HepG2 (cell line): ENCODE data around the gene PRR35. TPM values are rescaled to one million over a fixed set of nuclear protein-coding genes. Genes with fewer than 3 reads are reported as not detected.
A peak's percentile ranks its signal among the peaks of the same experiment; 100 is the strongest.

Experiments
- ATAC-seq: fragments of 200-7000 bp; cut with Tn5 transposase; 3 replicates; pipeline ENCODE4 v1.9.1; 2020; ENCODE audit warnings: mild to moderate bottlenecking, moderate library complexity
- BruUV-seq: library from RNA; stranded (reverse); fragments of 400-500 nt; replicated peaks from 2 replicates; lab custom pipeline; 2021; lab: Mats Ljungman, UMichigan
- CTCF ChIA-PET: fragments of 300-600 bp; formaldehyde crosslinking; extraction: SDS; loops from one replicate; lab custom pipeline; 2021; ENCODE audit warnings: low total read pairs, inconsistent platforms, low intra/inter-chr PET ratio; lab: Yijun Ruan, JAX
- POLR2A ChIA-PET: fragments of 350-600 bp; sonication (Branson Sonifier 250); formaldehyde crosslinking; loops from one replicate; lab custom pipeline; 2020; ENCODE audit warnings: antibody characterized with exemption, inconsistent platforms; lab: Yijun Ruan, JAX
- DNase-seq: peaks from one replicate; pipeline ENCODE4 v3.0.0-alpha.2; 2015; ENCODE audit warnings: low spot score
- FAIRE-seq: peaks from 3 replicates; lab custom pipeline; 2011; peaks lifted over from hg19 to GRCh38; lab: Jason Lieb, UNC
- H2AFZ ChIP-seq: one replicate; pipeline ENCODE4 v1.6.1; 2011; ENCODE audit warnings: low read length, inconsistent platforms
- H3K27ac ChIP-seq: fragments of 300-600 bp; 3 replicates; pipeline ENCODE4 v1.8.0; 2011; ENCODE audit warnings: mixed run types, mild to moderate bottlenecking, mixed read lengths, low read length, inconsistent platforms; ENCODE audit not compliant: insufficient read depth; ENCODE audit errors: extremely low read length
- H3K27me3 ChIP-seq, 2 experiments: fragments of 200-600 bp in 1 of 2; 2 replicates in 1 of 2; 3 replicates in 1 of 2; pipeline versions ENCODE4 v1.6.0 to v1.8.0; 2011; ENCODE audit warnings: low read length in 2 of 2, mild to moderate bottlenecking in 2 of 2, moderate library complexity in 2 of 2, inconsistent platforms in 1 of 2; ENCODE audit not compliant: insufficient read depth in 2 of 2, control insufficient read depth in 1 of 2
- H3K36me3 ChIP-seq, 2 experiments: fragments of 200-600 bp in 1 of 2; replicated peaks in 1 of 2; 2 replicates in 1 of 2; 3 replicates in 1 of 2; pipeline versions ENCODE4 v1.5.1 to v1.8.0; 2011; ENCODE audit warnings: low read length in 2 of 2, inconsistent platforms in 1 of 2; ENCODE audit not compliant: insufficient read depth in 2 of 2, control insufficient read depth in 1 of 2
- H3K4me1 ChIP-seq: 2 replicates; pipeline ENCODE4 v1.5.1; 2012; ENCODE audit warnings: low read length, inconsistent platforms; ENCODE audit not compliant: insufficient read depth
- H3K4me2 ChIP-seq: 2 replicates; pipeline ENCODE4 v1.6.0; 2011; ENCODE audit warnings: low read depth, low read length, inconsistent platforms
- H3K4me3 ChIP-seq, 3 experiments: fragments of 200-600 bp in 1 of 3; sonication (generic), shearing (Covaris generic) in 1 of 3; replicated peaks in 1 of 3; 2 replicates each; pipeline ENCODE4 v1.5.1; 2011 to 2016; ENCODE audit warnings: low read length in 3 of 3, inconsistent platforms in 2 of 3, low read depth in 2 of 3, mild to moderate bottlenecking in 2 of 3, control low read depth in 1 of 3, mixed read lengths in 1 of 3; ENCODE audit not compliant: insufficient read depth in 1 of 3
- H3K79me2 ChIP-seq: one replicate; pipeline ENCODE4 v1.6.1; 2011; ENCODE audit warnings: low read length, inconsistent platforms; ENCODE audit not compliant: insufficient read depth
- H3K9ac ChIP-seq: 2 replicates; pipeline ENCODE4 v1.6.0; 2011; ENCODE audit warnings: mild to moderate bottlenecking, low read depth, low read length, inconsistent platforms; ENCODE audit not compliant: insufficient read depth
- H3K9me3 ChIP-seq: 2 replicates; pipeline ENCODE4 v1.5.1; 2012; ENCODE audit warnings: mild to moderate bottlenecking, low read length
- H4K20me1 ChIP-seq: 2 replicates; pipeline ENCODE4 v1.6.0; 2011; ENCODE audit warnings: inconsistent platforms, mild to moderate bottlenecking, low read length, moderate library complexity; ENCODE audit not compliant: insufficient read depth
- ARNT2 ChIP-seq: sonication (generic); formaldehyde crosslinking; IDR thresholded peaks from 2 replicates; pipeline ENCODE4 v1.8.0; 2022; ENCODE audit warnings: mild to moderate bottlenecking, low read depth, missing genetic modification reagents, moderate library complexity
- ATF1 ChIP-seq: IDR thresholded peaks from 2 replicates; pipeline ENCODE4 v1.6.1; 2016; ENCODE audit warnings: mild to moderate bottlenecking, control low read depth
- EZH2 ChIP-seq: conservative IDR thresholded peaks from 2 replicates; pipeline ENCODE4 v1.6.1; 2012; ENCODE audit warnings: mild to moderate bottlenecking, low read depth, low read length, moderate library complexity
- FUBP1 ChIP-seq: sonication (generic); formaldehyde crosslinking; IDR thresholded peaks from 2 replicates; pipeline ENCODE4 v1.5.1; 2020; ENCODE audit warnings: missing genetic modification reagents, mild to moderate bottlenecking, borderline replicate concordance
- KDM2A ChIP-seq: sonication (generic); formaldehyde crosslinking; IDR thresholded peaks from 2 replicates; pipeline ENCODE4 v1.4.0; 2020; ENCODE audit warnings: low read depth, missing genetic modification reagents, borderline replicate concordance
- KDM6A ChIP-seq: IDR thresholded peaks from 2 replicates; pipeline ENCODE4 v1.6.1; 2016; ENCODE audit warnings: low read depth
- MXD1 ChIP-seq: sonication (generic); formaldehyde crosslinking; IDR thresholded peaks from 2 replicates; pipeline ENCODE4 v1.4.0; 2020; ENCODE audit warnings: mild to moderate bottlenecking, missing genetic modification reagents
- NFKB2 ChIP-seq: sonication (generic); formaldehyde crosslinking; IDR thresholded peaks from 2 replicates; pipeline ENCODE4 v1.4.0; 2020; ENCODE audit warnings: missing genetic modification reagents, borderline replicate concordance
- PATZ1 ChIP-seq: sonication (generic); formaldehyde crosslinking; IDR thresholded peaks from 2 replicates; pipeline ENCODE4 v1.4.0; 2020; ENCODE audit warnings: missing genetic modification reagents
- SALL1 ChIP-seq: sonication (generic); formaldehyde crosslinking; IDR thresholded peaks from 2 replicates; pipeline ENCODE4 v1.8.0; 2022; ENCODE audit warnings: mild to moderate bottlenecking, missing genetic modification reagents
- SRSF9 ChIP-seq: fragments of 200-400 bp; formaldehyde crosslinking; IDR thresholded peaks from 2 replicates; pipeline ENCODE4 v1.6.1; 2018; ENCODE audit warnings: borderline replicate concordance, mild to moderate bottlenecking, low read depth, low read length; ENCODE audit not compliant: insufficient read depth, poor library complexity, severe bottlenecking
- ZC3H13 ChIP-seq: sonication (generic); formaldehyde crosslinking; IDR thresholded peaks from 2 replicates; pipeline ENCODE4 v1.8.1; 2023; ENCODE audit warnings: mild to moderate bottlenecking, missing genetic modification reagents, moderate library complexity
- ZFP82 ChIP-seq: sonication (generic); formaldehyde crosslinking; IDR thresholded peaks from 2 replicates; pipeline ENCODE4 v1.5.1; 2020; ENCODE audit warnings: mild to moderate bottlenecking, missing genetic modification reagents, borderline replicate concordance
- ZNF564 ChIP-seq: sonication (generic); formaldehyde crosslinking; IDR thresholded peaks from 2 replicates; pipeline ENCODE4 v1.8.1; 2023; ENCODE audit warnings: mild to moderate bottlenecking, missing genetic modification reagents
- ZNF570 ChIP-seq: sonication (generic); formaldehyde crosslinking; IDR thresholded peaks from 2 replicates; pipeline ENCODE4 v1.4.0; 2020; ENCODE audit warnings: mild to moderate bottlenecking, missing genetic modification reagents, borderline replicate concordance
- ZNF788 ChIP-seq: sonication (generic); formaldehyde crosslinking; IDR thresholded peaks from 2 replicates; pipeline ENCODE4 v1.5.0; 2020; ENCODE audit warnings: mild to moderate bottlenecking, missing genetic modification reagents, borderline replicate concordance
- ZNF816 ChIP-seq: sonication (generic); formaldehyde crosslinking; IDR thresholded peaks from 2 replicates; pipeline ENCODE4 v1.8.0; 2022; ENCODE audit warnings: missing genetic modification reagents, mild to moderate bottlenecking, borderline replicate concordance
- ZNF850 ChIP-seq: sonication (generic); formaldehyde crosslinking; conservative IDR thresholded peaks from 2 replicates; pipeline ENCODE4 v1.9.0; 2021; ENCODE audit warnings: mild to moderate bottlenecking, missing genetic modification reagents
- ZSCAN31 ChIP-seq: sonication (generic); formaldehyde crosslinking; IDR thresholded peaks from 2 replicates; pipeline ENCODE4 v1.5.0; 2020; ENCODE audit warnings: low read depth, mild to moderate bottlenecking, missing genetic modification reagents
- WGBS: methylation state at CpG from one replicate; pipeline ENCODE4 v1.1.6; 2017; ENCODE audit warnings: low lambda C conversion rate; 5-methylcytosine and 5-hydroxymethylcytosine counted together
- in situ Hi-C: cut with HindIII; loops from 2 replicates; pipeline ENCODE4 v1.10.0; 2017; ENCODE audit warnings: low pct_unique_long_range_greater_than_20kb; ENCODE audit not compliant: extremely low pct_ligation_motif_present
- intact Hi-C: fragments of 100-400 bp; cut with micrococcal nuclease; formaldehyde crosslinking; loops from one replicate; pipeline ENCODE4 v1.10.0; 2022; ENCODE audit not compliant: unreplicated experiment
- polyA plus RNA-seq, 8 experiments: library from polyadenylated mRNA; depleted of rRNA in 3 of 8; stranded (reverse) in 7 of 8; unstranded in 1 of 8; fragments of >200 nt; fragmentation: Illumina TruSeq in 4 of 8; extraction: Trizol in 4 of 8; gene quantifications; 2 replicates each; pipeline versions ENCODE4 v1.2.1 to v1.2.3, GENCODE V29; 2011 to 2016; ENCODE audit warnings: low read depth in 4 of 8, missing spikeins in 1 of 8, mixed read lengths in 1 of 8; ENCODE audit not compliant: insufficient read depth in 1 of 8
- total RNA-seq, 5 experiments: library from RNA; depleted of rRNA; stranded (reverse); fragments of >200 nt; fragmentation: Illumina TruSeq; extraction: Trizol; gene quantifications; 2 replicates each; pipeline ENCODE4 v1.2.3, GENCODE V29; 2016; ENCODE audit warnings: low read depth in 1 of 5

PRR35 gene
- total and polyA plus RNA-seq, 2 of the 13 experiments (the other 11 are each of a cell fraction or from before 2014, with no cell fraction given): 0.07 to 0.16 TPM

GRCh38 chr16:559411-560203, 587 bp upstream of the PRR35 start:
- peak overlapping the region; percentile 49; the same call in 1 of the 2 replicates for H3K9ac ChIP-seq
- TF ChIP-seq ZNF816 (0 out of 2 replicates have a peak, but pooled peaks have one; percentile 38), NFKB2 (CRISPR knock-in tag) (peak; percentile 1; the same call in 1 of the 2 replicates), SRSF9 (no peak), ZFP82 (CRISPR knock-in tag) (0 out of 2 replicates have a peak, but pooled peaks have one; percentile 34), ZC3H13 (CRISPR knock-in tag) (0 out of 2 replicates have a peak, but pooled peaks have one; percentile 34), KDM2A (CRISPR knock-in tag) (0 out of 2 replicates have a peak, but pooled peaks have one; percentile 22), ZNF564 (CRISPR knock-in tag) (no peak), ZNF850 (CRISPR knock-in tag) (0 out of 2 replicates have a peak, but pooled peaks have one; percentile 42), ATF1 (CRISPR knock-in tag) (no peak), KDM6A (no peak), FUBP1 (CRISPR knock-in tag) (no peak), EZH2 (peak; percentile 34; the same call in 1 of the 2 replicates), MXD1 (CRISPR knock-in tag) (0 out of 2 replicates have a peak, but pooled peaks have one; percentile 34), SALL1 (CRISPR knock-in tag) (peak; percentile 20; the same call in 1 of the 2 replicates), PATZ1 (CRISPR knock-in tag) (0 out of 2 replicates have a peak, but pooled peaks have one; percentile 13), ZNF788 (0 out of 2 replicates have a peak, but pooled peaks have one; percentile 5), ARNT2 (CRISPR knock-in tag) (no peak), ZNF570 (CRISPR knock-in tag) (no peak), ZSCAN31 (CRISPR knock-in tag) (0 out of 2 replicates have a peak, but pooled peaks have one; percentile 29)

More at GRCh38 chr16:559411-560203, 587 bp upstream of the PRR35 start:
- peak overlapping the region; percentile 85 for H3K4me2 ChIP-seq
- H4K20me1 ChIP-seq: no peaks in the 10 kb centered on the region
- H3K9me3 ChIP-seq: no peaks in the 10 kb centered on the region
- FAIRE-seq (no peak), DNase-seq (no peak), ATAC-seq (peak; percentile 41)
- no peaks in the 10 kb centered on the region for H3K36me3 ChIP-seq
- H3K79me2 ChIP-seq: no peaks in the 10 kb centered on the region
- in situ Hi-C loops: no loop called here
- intact Hi-C loops: no loop called here
- no TSS peak for BruUV-seq
- ChIA-PET CTCF (no interaction called here), POLR2A (interaction anchor here (0.5 to 2.3 kb wide), 5 partner anchors 17 to 862 kb away, joined by 3 to 17 read pairs (median 3); no protein-coding TSS in a partner anchor)
- H3K4me1 ChIP-seq: peaks cover 72% of the 10 kb centered on the region
- no peak overlapping the region for H3K27ac ChIP-seq
- peaks cover 14 to 49% of the 10 kb centered on the region in 2 experiments for H3K27me3 ChIP-seq
- no peak overlapping the region for H2AFZ ChIP-seq
- peak overlapping the region; percentile 5 to 67 (median 25) for H3K4me3 ChIP-seq
- 7% methylated on average over 13 of the region's 62 CpGs for WGBS
